HG03280 (cell line): ENCODE data around the gene GAA.

Experiments
- ATAC-seq: cut with Tn5 transposase; IDR thresholded peaks from one replicate; pipeline ENCODE4 v1.9.1; 2021; ENCODE audit warnings: mild to moderate bottlenecking, moderate library complexity; ENCODE audit not compliant: unreplicated experiment

The GAA gene

GRCh38 chr17:80115159-80115558, 13.8 kb downstream of the GAA start:
- no peak for ATAC-seq

GRCh38 chr17:80116276-80116920, 15.0 kb downstream of the GAA start:
- no peak for ATAC-seq

GRCh38 chr17:80116921-80117380, 15.6 kb downstream of the GAA start:
- ATAC-seq = no peak

GRCh38 chr17:80117491-80118401, 16.4 kb downstream of the GAA start:
- no peak for ATAC-seq

- ATAC-seq = no peak
These were observed 17.4 kb downstream of the GAA start for GRCh38 chr17:80118601-80119270.

DNA sequence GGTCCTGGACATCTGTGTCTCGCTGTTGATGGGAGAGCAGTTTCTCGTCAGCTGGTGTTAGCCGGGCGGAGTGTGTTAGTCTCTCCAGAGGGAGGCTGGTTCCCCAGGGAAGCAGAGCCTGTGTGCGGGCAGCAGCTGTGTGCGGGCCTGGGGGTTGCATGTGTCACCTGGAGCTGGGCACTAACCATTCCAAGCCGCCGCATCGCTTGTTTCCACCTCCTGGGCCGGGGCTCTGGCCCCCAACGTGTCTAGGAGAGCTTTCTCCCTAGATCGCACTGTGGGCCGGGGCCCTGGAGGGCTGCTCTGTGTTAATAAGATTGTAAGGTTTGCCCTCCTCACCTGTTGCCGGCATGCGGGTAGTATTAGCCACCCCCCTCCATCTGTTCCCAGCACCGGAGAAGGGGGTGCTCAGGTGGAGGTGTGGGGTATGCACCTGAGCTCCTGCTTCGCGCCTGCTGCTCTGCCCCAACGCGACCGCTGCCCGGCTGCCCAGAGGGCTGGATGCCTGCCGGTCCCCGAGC, 17.9 kb downstream of the GAA start:
- ATAC-seq = no peak

DNA sequence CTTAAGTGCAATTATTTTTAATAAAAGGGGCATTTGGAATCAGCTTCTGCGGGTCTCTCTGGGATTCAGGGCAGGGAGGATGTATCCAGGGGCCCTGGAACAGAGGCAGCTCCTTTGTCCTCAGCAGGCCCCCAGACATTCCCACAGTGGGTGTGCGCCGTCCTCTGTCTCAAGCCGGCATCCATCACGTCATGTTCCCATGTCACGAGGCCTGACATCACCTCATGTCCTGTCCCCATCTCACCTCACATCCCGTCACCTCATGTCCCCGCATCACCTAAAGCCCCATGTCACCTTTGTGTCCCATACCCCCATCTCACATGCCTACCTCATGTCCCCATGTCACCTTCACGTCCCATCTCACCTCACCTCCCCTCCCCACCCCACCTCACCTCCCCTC, 18.5 kb downstream of the GAA start:
- ATAC-seq = no peak

GRCh38 chr17:80122026-80122575, 20.7 kb downstream of the GAA start:
- ATAC-seq = no peak

GRCh38 chr17:80122926-80123505, 21.6 kb downstream of the GAA start:
- no peak for ATAC-seq

- no peak for ATAC-seq
These were observed 22.4 kb downstream of the GAA start for GRCh38 chr17:80123791-80124190.

- ATAC-seq = no peak
These were observed 23.1 kb downstream of the GAA start for GRCh38 chr17:80124351-80124981.

- ATAC-seq = no peak
These were observed 24.5 kb downstream of the GAA start for GRCh38 chr17:80125656-80126448.

- ATAC-seq = no peak
These were observed 25.0 kb downstream of the GAA start for GRCh38 chr17:80126449-80126715.

- ATAC-seq = no peak
These were observed 27.7 kb downstream of the GAA start for GRCh38 chr17:80129006-80129565.

- ATAC-seq = no peak
These were observed 29.6 kb downstream of the GAA start for GRCh38 chr17:80130992-80131391.

DNA sequence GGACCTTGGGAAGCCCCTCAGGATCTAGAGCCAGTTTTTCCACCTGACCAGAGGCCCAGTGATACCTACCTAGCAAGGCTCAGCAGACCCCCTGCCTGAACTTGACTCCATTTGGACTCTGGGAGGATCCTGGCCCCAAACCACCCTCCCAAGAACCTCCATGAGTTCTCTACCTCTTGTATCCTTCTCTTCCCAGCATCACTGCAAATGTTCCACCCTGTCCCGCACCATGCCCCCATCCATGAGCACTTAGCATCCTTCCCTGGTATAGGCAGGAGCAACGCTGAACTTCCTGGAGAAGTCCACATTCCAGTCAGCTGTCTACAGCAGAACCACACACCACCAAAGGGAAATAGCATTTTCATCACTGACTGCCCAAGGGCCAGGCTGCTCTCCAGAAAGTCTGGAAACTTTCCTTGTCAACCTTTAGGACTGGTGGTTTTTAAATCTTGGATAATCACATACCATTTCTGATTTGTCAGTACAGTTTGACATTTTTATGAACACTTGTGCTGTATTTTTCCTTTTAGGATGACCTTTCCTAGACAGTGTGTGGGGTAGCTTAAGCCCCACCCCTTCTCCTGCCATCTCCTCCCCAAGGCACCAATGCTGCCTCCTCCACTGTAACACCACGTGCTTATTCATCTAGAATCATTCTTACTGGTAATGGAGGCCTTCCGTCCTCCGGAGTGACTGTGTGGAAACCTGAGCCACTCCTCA, 31.7 kb downstream of the GAA start:
- no peak for ATAC-seq

DNA sequence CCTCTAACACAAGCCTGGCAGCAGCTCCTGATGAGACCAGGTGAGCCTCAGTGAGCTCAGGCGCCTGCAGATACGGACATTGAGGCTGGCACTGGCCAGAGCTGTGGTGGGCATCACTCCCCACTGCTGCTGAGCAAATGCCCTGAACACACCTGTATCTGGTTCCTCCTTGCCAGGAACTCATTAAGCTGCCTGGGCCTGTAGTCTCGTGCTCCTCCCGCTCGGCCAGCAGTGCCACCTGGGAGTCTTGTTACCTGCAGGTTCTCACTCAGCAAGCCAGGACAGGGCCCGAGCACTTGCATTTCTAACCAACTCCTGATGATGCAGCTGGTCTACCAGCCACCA, 32.2 kb downstream of the GAA start:
- no peak for ATAC-seq

DNA sequence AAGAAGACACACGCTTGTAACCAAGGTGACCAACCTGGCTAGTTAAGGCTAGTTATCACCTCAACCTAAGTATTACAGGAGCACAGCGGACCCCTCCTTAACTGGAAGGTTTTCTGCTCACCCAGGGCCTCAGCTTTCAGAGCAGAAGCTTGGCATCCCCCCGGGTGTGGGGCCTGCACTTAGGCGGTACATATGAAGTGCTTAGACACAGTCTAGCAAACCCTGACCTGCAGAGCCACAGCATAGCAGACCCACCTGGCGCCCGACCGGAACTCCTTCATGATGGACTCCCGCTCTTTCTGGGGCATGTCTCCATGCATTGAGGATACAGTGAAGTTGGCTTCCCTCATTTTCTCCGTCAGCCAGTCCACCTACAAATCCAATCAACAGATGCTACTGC, 35.8 kb downstream of the GAA start:
- ATAC-seq = no peak

DNA sequence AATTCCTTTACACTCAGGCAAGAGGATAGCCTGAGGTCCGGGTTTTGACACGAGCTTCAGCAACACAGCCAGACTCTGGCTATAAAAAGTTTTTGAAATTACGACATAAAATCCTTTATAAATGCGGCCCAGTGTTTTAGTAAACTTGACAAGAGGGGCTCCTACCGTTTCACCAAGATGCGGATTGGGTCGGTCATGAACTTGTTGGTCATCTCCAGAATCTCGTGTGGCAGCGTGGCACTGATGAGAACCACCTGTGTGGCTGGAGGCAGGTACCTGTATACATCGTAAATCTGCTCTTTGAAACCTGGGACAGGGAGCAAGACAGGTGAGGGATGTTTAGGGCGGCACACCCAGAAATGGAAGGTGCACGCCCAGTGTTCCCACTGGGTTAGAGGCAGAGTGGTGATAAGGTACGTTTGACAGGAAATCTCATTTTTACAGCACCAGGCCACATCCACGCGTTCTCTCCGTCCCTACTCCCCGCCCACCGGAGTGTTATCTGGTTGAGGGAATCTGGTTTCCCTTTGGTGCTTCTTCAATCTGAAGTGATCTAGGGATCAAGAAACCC, 37.6 kb downstream of the GAA start:
- ATAC-seq = no peak
